ENCODE results near the gene C10orf105. TPM values are rescaled to one million over a fixed set of nuclear protein-coding genes. Genes with fewer than 3 reads are reported as not detected.

C10orf105 gene
- total RNA-seq, 2 donors from 2014 or later, result 0.23 to 0.24 TPM

DNA sequence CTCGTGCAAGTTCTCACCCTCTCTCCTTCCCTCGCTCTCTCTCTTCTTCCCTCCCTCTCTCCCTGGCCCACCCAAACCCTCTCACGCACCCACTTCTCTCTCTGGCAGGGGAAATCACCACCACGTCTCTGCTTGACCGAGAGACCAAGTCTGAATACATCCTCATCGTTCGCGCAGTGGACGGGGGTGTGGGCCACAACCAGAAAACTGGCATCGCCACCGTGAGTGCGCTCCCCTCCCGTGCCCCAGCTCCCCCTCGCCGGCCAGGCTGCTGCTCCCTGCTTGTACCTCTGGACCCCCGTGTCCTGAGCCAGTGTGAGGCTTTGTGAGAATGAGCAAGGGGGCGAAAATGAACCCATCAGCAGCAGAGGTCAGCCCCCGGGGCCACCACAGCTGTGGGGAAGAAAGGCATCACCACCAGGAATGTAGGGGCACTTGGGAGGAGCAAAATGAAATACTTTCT, 25.5 kb downstream of the C10orf105 start:
- DNase-seq (ENCODE audit: low spot score), result no peak
- intact Hi-C loops (cut with DNase I), result no loop called here

DNA sequence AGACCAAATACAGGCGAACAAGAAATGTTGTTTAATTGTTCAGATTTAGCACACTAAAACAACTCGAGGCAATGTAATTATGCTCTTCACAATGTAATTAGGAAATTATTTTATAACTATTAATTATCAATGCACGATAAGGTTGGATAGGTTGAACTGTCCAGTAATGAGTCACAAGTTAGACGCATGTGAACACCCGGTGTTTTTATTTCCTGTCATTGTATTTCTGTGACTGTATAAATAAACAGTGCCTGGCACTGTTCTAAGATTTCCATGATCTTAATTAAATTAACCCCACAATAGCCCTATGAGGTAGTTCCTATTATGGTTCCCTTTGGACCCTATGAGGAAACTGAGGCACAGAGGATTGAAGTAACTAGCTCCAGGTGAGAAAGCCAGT, 26.2 kb downstream of the C10orf105 start:
- DNase-seq (ENCODE audit: low spot score), result no peak
- intact Hi-C loops (cut with DNase I), result no loop called here

DNA sequence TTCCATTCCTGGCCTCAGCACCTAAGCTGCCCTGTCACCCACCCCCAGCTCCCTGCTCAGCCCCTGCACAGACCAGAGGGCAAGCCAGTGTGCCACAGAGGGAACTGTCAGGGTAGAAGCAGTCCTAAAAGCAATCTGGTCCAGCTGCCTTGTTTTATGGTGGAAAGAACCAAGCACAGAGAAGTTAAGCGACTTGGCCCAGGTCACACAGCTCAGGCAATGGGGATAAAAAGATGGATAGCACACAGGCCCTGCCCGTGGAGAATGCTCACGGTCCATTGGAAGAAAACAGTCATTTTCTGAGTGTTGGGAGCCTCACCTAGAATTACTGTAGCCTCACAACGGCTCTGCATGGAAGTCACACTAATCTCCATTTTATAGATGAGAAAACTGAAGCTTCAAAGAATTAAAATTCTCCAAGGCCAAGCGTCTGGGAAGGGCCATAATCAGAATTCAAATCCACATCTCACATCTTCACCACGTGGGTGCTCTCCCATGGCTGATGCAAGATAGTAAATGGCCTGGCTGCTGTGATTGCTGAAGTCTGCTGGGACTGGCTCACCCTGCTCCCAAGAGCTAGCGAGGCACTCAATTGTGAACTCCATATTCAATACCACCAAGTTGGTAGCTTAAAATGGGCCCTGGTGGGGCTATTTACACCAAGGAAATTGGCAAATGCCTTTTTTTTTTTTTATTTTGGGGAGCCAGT, 26.8 kb downstream of the C10orf105 start:
- intact Hi-C loops (cut with DNase I), result no loop called here

DNA sequence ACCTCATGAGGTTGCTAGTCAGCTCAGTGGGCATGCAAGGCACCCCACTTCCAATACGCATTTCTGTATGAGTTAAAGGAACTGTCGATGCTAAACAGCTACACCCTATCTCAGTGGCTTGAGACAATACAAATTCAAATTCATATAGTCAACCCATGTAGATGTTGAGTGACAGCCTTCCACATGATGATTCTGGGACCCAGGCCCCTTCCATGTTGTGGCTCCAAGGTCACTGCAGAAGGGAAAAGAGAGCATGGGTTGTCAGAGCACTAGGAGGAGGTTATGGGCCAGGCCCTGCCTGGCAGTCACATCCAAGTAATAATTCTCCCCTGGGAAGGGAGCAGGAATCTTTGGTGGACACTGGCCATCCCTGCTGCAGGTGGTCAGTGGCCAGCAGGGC, 28.2 kb downstream of the C10orf105 start:
- DNase-seq (ENCODE audit: low spot score), result no peak
- intact Hi-C loops (cut with DNase I), result no loop called here

More for the DNA sequence above, 26.8 kb downstream of the C10orf105 start:
- no peak for DNase-seq (ENCODE audit: low spot score)

DNA sequence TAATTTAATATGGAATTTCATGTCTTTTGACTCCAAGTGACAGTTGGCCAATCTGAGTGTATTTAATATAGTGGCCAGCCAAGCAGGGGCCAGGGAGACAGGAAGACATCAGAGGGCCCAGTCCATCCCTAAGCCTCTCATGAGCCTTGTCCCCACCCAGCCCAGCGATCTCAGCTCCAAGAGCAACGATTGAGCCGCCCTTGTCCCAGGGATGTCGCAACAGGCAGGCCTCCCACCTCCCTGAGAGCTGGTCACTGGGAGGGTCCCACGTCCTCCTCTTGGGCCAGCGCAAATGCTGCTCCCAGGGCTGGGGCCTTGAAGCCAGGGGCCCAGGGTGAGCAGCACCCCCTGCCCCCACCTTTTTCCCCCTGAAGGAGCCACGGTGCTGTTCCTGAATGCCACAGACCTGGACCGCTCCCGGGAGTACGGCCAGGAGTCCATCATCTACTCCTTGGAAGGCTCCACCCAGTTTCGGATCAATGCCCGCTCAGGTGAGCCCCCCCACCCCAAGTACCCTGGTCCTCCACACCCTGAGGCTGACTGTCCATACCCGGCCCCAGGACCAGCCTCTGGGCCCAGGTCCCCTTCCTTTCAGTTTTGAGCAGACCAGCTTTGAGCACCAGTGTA, 29.4 kb downstream of the C10orf105 start:
- intact Hi-C loops (cut with DNase I), result no loop called here
- DNase-seq (ENCODE audit: low spot score), result no peak

DNA sequence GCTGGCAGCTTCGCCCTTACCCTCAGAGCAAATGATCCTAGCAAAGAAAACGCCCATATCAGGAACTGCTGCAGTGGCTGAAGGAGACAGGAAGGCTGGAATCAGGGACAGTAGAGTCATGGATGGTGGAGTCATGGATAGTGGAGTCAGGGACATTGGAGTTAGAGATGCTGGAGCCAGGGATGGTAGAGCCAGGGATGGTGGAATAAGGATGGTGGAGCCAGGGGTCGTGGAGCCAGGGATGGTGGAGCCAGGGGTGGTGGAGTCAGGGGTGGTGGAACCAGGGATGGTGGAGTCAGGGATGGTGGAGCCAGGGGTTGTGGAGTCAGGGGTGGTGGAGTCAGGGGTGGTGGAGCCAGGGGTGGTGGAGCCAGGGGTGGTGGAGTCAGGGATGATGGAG, 31.3 kb downstream of the C10orf105 start:
- intact Hi-C loops (cut with DNase I), result loop anchor here in 1 of 2 donors (10.0 kb wide), 1 partner anchor 1297 kb away; no protein-coding TSS in a partner anchor
- no peak for DNase-seq (ENCODE audit: low spot score)

DNA sequence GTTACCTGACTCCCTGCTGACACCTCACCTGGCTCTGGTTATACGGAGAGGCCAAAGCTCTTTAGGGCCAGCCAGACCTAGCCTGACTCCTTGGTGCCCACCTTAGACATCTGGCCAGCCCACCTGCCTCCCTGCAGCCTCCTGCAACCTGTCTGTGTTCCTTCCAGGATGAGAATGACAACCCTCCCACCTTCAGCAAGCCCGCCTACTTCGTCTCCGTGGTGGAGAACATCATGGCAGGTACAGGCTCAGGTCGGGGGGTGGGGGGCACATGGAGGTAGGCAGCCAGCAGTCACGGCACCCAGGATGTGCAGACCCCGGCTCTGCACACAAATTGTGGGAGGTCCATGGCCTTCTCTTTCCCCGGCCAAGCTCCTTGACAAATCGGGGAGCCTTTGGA, 32.1 kb downstream of the C10orf105 start:
- intact Hi-C loops (cut with DNase I), result loop anchor here in 1 of 2 donors (10.0 kb wide), 1 partner anchor 1297 kb away; no protein-coding TSS in a partner anchor
- DNase-seq (ENCODE audit: low spot score), result no peak

DNA sequence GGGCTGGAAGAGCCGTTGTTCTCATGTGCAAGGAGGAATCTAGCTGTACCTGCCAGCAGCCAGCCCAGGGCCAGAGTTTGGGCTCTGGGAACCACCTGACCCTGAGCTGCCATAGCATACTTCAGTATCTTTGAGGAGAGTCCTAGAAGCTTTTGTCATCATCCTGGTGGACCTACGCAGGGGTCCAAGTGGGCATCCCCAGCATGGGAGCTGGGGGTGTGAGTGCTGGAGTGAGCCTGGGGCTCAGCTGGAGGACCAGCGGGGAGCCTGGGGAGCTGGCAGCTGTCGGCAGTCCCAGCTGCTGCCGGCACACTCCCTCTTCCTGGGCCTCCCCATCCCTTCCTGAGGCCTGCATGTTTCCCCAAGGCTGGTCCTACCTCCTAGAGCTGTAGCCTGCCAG, 32.5 kb downstream of the C10orf105 start:
- intact Hi-C loops (cut with DNase I), result loop anchor here in 1 of 2 donors (10.0 kb wide), 1 partner anchor 1298 kb away; no protein-coding TSS in a partner anchor
- no peak for DNase-seq (ENCODE audit: low spot score)

DNA sequence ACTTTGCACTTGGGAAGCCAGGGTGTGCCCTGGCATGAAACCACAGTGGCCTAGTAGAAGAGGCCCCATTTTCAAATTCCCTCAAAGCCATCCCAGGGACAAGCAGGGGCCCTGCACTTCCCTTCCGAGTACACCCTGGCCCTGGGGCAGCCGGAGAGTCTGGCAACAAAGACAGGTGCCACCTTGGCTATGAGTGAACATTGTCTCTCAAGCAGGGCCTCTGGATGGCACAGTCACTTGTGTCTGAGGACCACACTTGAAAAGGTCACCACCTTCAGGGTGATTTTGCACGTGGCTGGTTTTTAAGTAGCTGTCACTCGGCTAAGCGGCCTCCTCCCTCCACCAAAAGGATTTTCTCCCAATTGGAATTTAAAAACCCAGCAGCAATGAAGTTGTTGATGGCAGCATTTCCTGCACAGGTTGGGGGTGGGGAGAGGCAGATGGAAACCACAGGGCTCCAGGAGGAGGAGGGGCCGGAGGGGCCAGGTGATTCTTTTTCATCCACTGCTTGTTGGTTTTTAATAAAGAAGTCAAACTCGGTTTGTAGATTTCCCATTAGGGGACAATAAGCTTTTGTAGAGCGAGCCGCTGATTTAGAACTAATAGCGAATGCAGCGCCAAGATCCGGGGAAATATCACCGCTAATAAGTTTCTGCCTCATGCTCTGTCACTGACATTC, 33.9 kb downstream of the C10orf105 start:
- intact Hi-C loops (cut with DNase I), result loop anchor here in 1 of 2 donors (1.0 to 10.0 kb wide), 2 partner anchors 49 to 1299 kb away; no protein-coding TSS in a partner anchor
- DNase-seq (ENCODE audit: low spot score), result no peak

DNA sequence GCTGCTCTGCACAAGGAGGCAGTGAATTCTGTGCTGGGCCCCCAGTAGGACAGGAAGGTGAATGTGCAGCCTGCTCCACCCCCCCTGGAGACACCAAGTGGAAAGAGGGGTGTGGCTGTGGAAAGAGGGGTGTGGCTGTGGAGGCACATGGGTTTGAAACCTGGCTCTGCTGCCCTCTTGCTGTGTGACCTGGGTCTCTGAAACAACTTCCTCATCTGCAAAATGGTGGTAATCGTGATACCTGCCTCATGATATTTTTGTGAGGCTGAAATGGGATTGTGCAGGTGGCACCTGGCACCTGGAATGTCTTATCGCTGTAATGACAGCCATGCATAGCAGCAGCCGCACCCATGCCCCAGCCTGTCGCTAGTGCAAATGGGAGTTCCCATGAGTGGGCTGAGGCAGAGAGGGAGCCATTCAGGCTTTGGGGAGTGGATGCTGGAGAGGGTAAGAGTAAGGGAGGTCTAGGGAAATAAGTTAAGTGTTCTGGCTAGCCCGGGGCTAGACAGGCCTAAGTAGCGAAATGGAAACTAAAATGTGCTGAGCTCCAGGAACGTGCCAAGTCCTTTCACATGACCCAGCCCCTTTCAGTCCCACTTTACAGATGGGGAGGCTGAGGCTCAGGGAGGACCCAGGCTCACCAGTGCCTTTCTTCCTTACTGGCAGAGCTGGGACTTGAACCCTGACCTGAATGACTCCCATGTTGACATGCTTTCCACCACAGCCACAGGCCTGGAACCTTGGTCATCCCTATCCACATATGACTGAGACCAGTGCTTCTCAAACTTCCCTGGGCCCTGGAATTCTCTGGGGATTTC, 35.0 kb downstream of the C10orf105 start:
- DNase-seq (ENCODE audit: low spot score), result no peak
- intact Hi-C loops (cut with DNase I), result loop anchor here in 1 of 2 donors (1.0 to 10.0 kb wide), 2 partner anchors 50 to 1300 kb away; no protein-coding TSS in a partner anchor

DNA sequence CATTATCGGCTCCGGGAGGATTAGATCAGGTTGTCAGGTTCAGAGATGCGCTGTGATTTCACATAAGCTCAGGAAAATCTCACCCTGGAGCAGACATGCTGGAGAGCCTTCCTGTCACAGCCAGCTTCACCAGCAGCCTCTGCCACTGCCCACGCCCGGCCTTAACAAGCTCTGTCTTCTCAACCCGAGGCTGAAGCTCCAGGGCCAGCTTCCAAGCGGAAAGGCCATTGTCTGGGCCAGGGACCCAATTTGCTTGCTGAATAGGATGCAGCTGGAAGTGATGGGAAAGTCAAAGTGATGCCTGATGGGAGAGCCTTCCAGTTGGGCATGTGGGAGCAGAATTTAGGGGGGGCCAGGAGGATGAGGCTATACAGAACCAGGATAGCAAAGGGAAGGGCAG, 36.3 kb downstream of the C10orf105 start:
- no peak for DNase-seq (ENCODE audit: low spot score)
- intact Hi-C loops (cut with DNase I), result loop anchor here in 1 of 2 donors (10.0 kb wide), 1 partner anchor 1302 kb away; no protein-coding TSS in a partner anchor

DNA sequence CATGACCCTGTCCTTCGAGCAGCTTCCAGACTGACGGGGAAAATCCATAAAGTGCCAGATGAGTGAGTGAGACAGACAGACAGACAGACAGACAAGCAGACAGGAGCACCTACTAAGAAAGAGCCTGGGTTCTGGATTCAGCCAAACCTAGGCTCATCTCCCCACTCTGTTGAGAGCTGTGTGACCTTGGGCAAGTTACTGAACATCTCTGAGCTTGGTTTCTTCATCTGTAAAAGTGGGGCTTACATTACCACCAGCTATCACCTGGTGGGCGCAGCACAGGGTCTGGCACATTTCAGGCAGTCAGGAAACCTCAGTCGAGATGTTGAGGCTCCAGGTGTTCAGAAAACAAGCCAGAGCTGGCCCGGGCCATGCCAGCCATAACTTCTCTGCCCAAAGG, 37.6 kb downstream of the C10orf105 start:
- intact Hi-C loops (cut with DNase I), result loop anchor here in 1 of 2 donors (10.0 kb wide), 1 partner anchor 1303 kb away; no protein-coding TSS in a partner anchor
- no peak for DNase-seq (ENCODE audit: low spot score)

DNA sequence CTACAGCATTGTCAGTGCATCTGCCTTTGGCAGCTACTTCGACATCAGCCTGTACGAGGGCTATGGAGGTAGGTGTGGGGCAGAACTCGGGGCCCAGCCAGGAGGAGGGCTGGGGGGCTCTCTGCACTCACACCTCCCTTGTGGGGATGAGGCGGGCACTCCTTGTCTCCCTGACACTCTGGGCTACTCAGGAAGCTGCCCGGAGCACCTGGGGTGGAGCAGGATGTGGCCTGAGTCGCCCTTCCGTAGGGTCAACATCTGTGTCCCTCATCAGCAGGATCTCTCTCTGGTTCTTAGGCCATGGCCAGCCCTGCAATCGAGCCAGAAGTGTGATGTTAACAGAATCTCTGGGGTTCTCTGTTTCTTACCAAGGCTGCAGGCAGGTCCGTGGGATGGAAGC, 40.2 kb downstream of the C10orf105 start:
- intact Hi-C loops (cut with DNase I), result no loop called here
- DNase-seq (ENCODE audit: low spot score), result no peak

DNA sequence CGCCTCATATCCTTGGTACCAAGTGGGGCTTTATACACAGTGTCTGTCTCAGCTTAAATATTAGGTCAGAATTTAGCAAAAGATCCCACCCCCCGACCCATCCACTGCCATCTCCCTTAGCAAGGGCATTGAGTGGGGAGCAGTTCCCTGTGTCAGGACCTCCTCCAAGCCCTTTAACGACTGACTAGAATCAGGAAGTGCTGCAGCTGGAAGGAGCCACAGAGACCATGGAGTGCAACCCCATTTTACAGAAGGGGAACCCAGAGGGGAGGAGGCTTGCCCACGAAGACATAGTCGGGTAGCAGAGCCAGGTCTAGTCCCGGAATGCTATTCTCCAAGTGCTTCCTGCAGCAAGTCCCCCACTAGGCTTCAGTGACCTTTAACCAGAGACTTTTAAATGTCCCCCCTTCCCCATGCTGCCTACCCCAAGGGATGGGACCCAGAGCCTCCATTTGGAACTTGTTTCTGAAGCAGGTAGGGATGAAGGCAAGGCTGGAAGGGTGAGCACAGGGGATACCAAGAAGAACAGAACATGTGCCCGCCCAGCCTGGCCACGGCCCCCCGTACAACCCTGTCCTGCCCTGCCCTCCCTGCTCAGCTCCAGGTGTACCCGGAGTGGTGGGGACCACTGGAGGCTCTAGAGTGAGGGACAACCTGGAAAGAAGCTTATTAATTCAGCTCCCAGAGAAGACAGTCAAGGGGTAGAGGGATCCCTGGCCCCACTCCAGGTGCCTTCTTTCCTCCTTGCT, 41.3 kb downstream of the C10orf105 start:
- intact Hi-C loops (cut with DNase I), result no loop called here
- no peak for DNase-seq (ENCODE audit: low spot score)

DNA sequence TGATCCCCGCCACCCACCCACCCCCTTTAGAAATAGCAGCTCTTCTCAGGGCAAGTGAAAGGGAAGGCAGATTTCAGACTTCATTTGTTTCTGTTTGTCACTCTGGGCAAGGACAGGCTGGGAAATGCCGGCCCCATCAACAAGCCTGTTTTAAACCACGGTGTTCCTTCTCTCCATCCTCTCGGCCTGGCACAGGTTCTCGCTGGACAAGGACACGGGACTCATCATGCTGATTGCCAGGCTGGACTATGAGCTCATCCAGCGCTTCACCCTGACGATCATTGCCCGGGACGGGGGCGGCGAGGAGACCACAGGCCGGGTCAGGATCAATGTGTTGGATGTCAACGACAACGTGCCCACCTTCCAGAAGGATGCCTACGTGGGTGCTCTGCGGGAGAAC, 42.3 kb downstream of the C10orf105 start:
- intact Hi-C loops (cut with DNase I), result no loop called here

DNA sequence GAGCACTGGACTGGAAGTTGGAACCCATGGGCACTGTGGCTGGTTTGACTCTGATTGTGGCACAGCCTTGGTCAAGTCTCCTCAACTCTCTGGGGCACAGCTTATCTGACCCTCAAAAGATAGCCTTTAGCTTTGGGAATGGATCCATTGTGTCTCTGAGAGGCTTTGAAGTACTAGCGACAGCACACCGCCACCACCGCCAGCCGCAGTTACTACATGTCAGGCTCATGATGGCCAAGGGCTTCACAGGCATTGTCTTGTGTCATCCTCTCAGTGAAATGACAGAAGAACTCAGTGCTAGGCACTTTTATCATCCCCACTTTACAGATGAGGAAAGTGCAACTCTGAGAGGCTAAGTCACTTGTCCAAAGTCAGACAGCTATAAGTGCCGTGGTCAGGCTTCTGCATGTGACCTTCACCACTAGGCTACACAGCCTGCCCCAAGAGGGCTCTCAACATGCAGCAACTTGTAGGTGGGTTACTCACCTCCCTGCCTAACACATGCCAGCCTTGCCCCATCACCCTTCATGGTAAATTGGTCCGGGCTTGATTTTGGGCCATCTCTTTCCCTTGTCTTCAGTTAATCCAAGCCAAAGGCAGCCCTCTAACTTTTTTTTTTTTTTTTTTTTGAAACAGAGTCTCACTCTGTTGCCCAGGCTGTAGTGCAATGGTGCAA, 44.1 kb downstream of the C10orf105 start:
- intact Hi-C loops (cut with DNase I), result no loop called here
- no peak for DNase-seq (ENCODE audit: low spot score)

More for the DNA sequence above, 42.3 kb downstream of the C10orf105 start:
- DNase-seq (ENCODE audit: low spot score), result no peak

DNA sequence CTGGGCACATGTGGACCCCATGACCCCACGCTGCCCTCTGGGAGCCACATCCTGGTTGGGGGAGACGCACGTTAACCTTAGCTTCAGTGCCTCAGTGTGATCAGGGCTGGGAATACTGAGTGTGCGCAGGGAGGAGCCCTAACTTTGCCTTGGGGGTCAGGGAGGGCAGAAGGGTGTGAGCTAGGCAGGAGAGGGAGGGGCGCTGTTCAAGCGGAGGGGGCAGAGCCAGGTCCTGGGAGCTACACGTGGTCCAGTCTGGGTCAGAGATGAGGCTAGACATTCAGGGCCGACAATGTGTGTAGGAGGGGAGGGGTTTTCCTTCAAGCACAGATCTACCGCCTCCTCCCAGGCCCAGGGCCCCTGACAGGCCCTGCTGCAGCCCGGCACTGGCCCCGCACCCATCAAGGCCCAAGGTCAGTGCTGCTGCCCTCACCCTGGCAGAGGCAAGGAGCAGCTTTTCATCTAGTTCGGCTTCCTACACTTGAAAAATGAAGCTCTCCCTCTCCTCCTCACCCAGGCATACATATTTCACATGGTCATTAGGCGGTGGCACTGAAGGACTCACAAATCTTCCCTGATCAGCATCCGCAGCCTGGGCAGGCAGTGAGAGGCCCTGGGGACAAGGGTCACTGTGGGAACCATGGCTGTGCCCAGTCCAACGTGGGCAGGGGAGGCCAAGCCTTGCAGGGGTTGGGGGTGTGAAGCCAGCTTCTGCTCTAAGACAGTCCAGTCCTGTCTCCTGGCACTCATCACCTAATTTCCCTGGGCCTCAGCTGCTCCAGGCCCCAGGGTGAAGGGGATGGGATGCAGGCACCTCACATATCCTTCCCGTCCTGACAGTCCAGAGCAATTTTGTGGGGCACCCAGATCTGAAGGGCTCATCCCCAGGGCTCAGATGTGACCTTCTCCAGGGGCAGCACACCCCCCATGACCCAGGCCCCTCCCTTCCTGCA, 47.3 kb downstream of the C10orf105 start:
- intact Hi-C loops (cut with DNase I), result no loop called here
- DNase-seq (ENCODE audit: low spot score), result no peak
